ENCODE data around the gene ADAMTS3. TPM values are rescaled to one million over a fixed set of nuclear protein-coding genes. Genes with fewer than 3 reads are reported as not detected.

ADAMTS3 gene
- total RNA-seq, 2 experiments from 2014 or later: not detected

DNA sequence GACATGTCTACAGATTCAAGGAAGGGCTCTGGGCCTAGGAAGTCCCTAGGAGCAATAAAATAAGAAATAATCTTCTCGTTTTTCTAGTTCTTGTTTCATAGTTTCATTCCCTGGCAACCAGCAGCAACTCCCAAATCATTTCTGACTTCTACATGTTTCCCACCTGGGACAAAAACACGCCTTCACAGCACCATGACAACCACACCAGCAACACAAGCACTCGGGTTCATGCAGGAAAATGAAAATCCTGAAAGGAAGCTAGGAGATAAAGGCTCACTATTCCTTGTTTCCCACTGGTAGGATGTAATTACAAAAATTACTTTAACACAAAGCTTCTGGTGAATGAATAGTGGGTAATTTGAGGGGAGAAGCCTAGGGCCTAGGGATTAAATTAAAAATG is 158.9 kb downstream of the ADAMTS3 start:
- no peak overlapping the region for H3K4me2 ChIP-seq (ENCODE audit: low read length)
- H3K36me3 ChIP-seq (ENCODE audit: insufficient read depth, low read length): no peaks in the 10 kb centered on the region
- ChIA-PET POLR2A (interaction anchor here (0.5 kb wide), 1 partner anchor 27 kb away, joined by 4 read pairs; no protein-coding TSS in a partner anchor), CTCF (ENCODE audit: unreplicated experiment) (no interaction called here)
- H3K9me2 ChIP-seq (ENCODE audit: insufficient read depth, low read length): no peaks in the 10 kb centered on the region
- H3K79me2 ChIP-seq (ENCODE audit: insufficient read depth, low read depth, low read length): no peaks in the 10 kb centered on the region
- DNase-seq (ENCODE audit: low spot score): no peak
- H3K27ac ChIP-seq (ENCODE audit: low read depth, low read length, poor library complexity, severe bottlenecking): no peak overlapping the region
- intact Hi-C loops (cut with micrococcal nuclease; ENCODE audit: unreplicated experiment): no loop called here
- TF ChIP-seq, protein P1, sequence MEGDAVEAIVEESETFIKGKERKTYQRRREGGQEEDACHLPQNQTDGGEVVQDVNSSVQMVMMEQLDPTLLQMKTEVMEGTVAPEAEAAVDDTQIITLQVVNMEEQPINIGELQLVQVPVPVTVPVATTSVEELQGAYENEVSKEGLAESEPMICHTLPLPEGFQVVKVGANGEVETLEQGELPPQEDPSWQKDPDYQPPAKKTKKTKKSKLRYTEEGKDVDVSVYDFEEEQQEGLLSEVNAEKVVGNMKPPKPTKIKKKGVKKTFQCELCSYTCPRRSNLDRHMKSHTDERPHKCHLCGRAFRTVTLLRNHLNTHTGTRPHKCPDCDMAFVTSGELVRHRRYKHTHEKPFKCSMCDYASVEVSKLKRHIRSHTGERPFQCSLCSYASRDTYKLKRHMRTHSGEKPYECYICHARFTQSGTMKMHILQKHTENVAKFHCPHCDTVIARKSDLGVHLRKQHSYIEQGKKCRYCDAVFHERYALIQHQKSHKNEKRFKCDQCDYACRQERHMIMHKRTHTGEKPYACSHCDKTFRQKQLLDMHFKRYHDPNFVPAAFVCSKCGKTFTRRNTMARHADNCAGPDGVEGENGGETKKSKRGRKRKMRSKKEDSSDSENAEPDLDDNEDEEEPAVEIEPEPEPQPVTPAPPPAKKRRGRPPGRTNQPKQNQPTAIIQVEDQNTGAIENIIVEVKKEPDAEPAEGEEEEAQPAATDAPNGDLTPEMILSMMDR (conservative IDR thresholded peaks at IDR 0.05; ENCODE audit: low read length): no peak
- TF ChIP-seq EZH2phosphoT487 (IDR thresholded peaks at IDR 0.05; ENCODE audit: borderline replicate concordance, low read depth, low read length): no peak
- no peaks in the 10 kb centered on the region for H3K4me1 ChIP-seq (ENCODE audit: insufficient read depth, low read length, poor library complexity, severe bottlenecking)
- no peaks in the 10 kb centered on the region for H4K20me1 ChIP-seq (ENCODE audit: insufficient read depth, low read length)
- H2AFZ ChIP-seq (ENCODE audit: low read length): no peak overlapping the region
- no peaks in the 10 kb centered on the region for H3K9me3 ChIP-seq (ENCODE audit: low read length)
- BruUV-seq (replicated peaks): no TSS peak
- H3K4me3 ChIP-seq (ENCODE audit: low read depth, low read length, poor library complexity, severe bottlenecking): no peak overlapping the region

DNA sequence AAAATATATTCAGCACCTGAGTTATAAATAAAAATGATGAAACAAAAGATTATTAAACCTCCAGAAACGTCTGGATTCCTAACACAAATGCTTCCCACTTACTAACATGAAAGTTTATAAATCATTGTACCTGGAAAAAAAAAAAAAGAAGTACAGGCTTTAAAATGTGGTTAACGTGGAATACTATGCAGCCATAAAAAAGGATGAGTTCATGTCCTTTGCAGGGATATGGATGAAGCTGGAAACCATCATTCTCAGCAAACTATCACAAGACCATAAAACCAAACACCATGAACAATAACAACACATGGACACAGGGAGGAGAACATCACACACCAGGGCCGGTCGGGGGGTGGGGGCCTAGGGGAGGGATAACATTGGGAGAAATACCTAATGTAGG is 160.5 kb downstream of the ADAMTS3 start:
- Histone ChIP-seq H3K4me3 (ENCODE audit: low read depth, low read length, poor library complexity, severe bottlenecking) (no peak overlapping the region), H2AFZ (ENCODE audit: low read length) (no peak overlapping the region), H4K20me1 (ENCODE audit: insufficient read depth, low read length) (no peaks in the 10 kb centered on the region), H3K27ac (ENCODE audit: low read depth, low read length, poor library complexity, severe bottlenecking) (no peak overlapping the region), H3K36me3 (ENCODE audit: insufficient read depth, low read length) (no peaks in the 10 kb centered on the region), H3K4me1 (ENCODE audit: insufficient read depth, low read length, poor library complexity, severe bottlenecking) (no peaks in the 10 kb centered on the region), H3K79me2 (ENCODE audit: insufficient read depth, low read depth, low read length) (no peaks in the 10 kb centered on the region), H3K9me2 (ENCODE audit: insufficient read depth, low read length) (no peaks in the 10 kb centered on the region), H3K4me2 (ENCODE audit: low read length) (no peak overlapping the region), H3K9me3 (ENCODE audit: low read length) (no peaks in the 10 kb centered on the region)
- BruUV-seq (replicated peaks): no TSS peak
- ChIA-PET POLR2A (interaction anchor here (1.0 kb wide), 1 partner anchor 10 kb away, joined by 4 read pairs; no protein-coding TSS in a partner anchor), CTCF (ENCODE audit: unreplicated experiment) (no interaction called here)
- no peak for TF ChIP-seq EZH2phosphoT487 (IDR thresholded peaks at IDR 0.05; ENCODE audit: borderline replicate concordance, low read depth, low read length)
- TF ChIP-seq, protein P1 (conservative IDR thresholded peaks at IDR 0.05; ENCODE audit: low read length): no peak
- intact Hi-C loops (cut with micrococcal nuclease; ENCODE audit: unreplicated experiment): no loop called here
- no peak for DNase-seq (ENCODE audit: low spot score)

DNA sequence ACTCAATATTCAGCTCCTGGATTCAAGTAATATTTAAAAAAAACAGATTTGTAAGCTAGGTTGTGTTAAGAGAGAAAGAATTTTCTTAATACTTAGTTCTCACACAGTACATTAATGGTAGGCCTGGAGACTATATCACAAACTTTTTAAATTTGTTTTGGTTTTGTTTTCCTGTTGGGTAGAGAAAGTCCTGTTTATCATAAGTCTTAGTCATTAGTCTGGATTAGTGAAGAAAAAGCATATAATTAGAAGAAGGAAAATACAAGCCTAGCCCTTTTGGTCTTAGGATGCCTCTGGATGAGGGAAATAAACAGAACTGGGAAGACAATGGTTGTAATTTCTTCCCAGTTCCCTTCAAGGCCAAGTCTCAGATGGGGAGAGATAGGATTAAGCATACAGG is 163.6 kb downstream of the ADAMTS3 start:
- no peak overlapping the region for H2AFZ ChIP-seq (ENCODE audit: low read length)
- DNase-seq (ENCODE audit: low spot score): no peak

More for the DNA sequence above, 163.6 kb downstream of the ADAMTS3 start:
- Histone ChIP-seq H3K79me2 (ENCODE audit: insufficient read depth, low read depth, low read length) (no peaks in the 10 kb centered on the region), H3K4me2 (ENCODE audit: low read length) (no peak overlapping the region), H3K4me1 (ENCODE audit: insufficient read depth, low read length, poor library complexity, severe bottlenecking) (no peaks in the 10 kb centered on the region), H3K9me3 (ENCODE audit: low read length) (no peaks in the 10 kb centered on the region), H4K20me1 (ENCODE audit: insufficient read depth, low read length) (no peaks in the 10 kb centered on the region), H3K27ac (ENCODE audit: low read depth, low read length, poor library complexity, severe bottlenecking) (no peak overlapping the region), H3K4me3 (ENCODE audit: low read depth, low read length, poor library complexity, severe bottlenecking) (no peak overlapping the region), H3K36me3 (ENCODE audit: insufficient read depth, low read length) (no peaks in the 10 kb centered on the region), H3K9me2 (ENCODE audit: insufficient read depth, low read length) (no peaks in the 10 kb centered on the region)
- no TSS peak for BruUV-seq (replicated peaks)
- intact Hi-C loops (cut with micrococcal nuclease; ENCODE audit: unreplicated experiment): no loop called here
- no peak for TF ChIP-seq EZH2phosphoT487 (IDR thresholded peaks at IDR 0.05; ENCODE audit: borderline replicate concordance, low read depth, low read length)
- TF ChIP-seq, protein P1 (conservative IDR thresholded peaks at IDR 0.05; ENCODE audit: low read length): no peak
- CTCF ChIA-PET (ENCODE audit: unreplicated experiment): no interaction called here
- POLR2A ChIA-PET: no interaction called here

Measured in OCI-LY7 (cell line).